ENCODE data around the gene HIPK2.

DNA sequence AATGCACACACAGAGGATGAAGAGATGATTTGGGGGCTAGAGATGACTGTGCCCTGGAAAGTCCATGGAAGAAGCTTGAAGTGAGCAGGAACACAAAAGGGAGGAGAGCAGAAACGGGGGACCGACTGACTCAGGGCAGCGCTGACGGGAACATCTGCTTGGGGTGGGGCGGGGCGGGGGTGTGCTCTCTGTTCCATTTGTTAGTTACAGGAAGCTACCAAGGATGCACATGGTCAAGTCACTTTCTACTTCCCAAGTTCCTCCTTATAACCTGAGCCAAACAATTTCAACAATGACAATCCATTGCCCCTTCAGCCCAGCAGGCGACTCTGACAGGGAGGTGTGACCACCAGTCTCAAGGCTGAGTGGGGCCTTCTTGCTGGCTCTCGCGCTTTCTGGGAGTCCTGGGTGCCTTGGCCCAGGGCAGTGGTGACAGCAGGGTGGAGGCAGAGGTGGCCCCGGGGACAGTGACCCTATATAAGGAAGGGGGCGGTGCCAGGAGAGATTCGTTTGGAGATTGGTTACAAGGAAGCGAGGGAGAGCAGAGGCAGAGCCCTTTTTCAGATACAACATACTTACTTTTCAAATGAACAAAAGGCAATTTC, 214.7 kb downstream of the HIPK2 start:
- TF ChIP-seq, protein P1, sequence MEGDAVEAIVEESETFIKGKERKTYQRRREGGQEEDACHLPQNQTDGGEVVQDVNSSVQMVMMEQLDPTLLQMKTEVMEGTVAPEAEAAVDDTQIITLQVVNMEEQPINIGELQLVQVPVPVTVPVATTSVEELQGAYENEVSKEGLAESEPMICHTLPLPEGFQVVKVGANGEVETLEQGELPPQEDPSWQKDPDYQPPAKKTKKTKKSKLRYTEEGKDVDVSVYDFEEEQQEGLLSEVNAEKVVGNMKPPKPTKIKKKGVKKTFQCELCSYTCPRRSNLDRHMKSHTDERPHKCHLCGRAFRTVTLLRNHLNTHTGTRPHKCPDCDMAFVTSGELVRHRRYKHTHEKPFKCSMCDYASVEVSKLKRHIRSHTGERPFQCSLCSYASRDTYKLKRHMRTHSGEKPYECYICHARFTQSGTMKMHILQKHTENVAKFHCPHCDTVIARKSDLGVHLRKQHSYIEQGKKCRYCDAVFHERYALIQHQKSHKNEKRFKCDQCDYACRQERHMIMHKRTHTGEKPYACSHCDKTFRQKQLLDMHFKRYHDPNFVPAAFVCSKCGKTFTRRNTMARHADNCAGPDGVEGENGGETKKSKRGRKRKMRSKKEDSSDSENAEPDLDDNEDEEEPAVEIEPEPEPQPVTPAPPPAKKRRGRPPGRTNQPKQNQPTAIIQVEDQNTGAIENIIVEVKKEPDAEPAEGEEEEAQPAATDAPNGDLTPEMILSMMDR (conservative IDR thresholded peaks at IDR 0.05; ENCODE audit: low read length), result no peak
- TF ChIP-seq EZH2phosphoT487 (IDR thresholded peaks at IDR 0.05; ENCODE audit: borderline replicate concordance), result no peak
